Astrocyte of the cerebellum (primary cell): ENCODE data around the gene KIRREL3.

Experiments used
- DNase-seq: peaks from one replicate; pipeline ENCODE4 v3.0.0-alpha.2; 2011; ENCODE audit warnings: low read depth
- H3K4me3 ChIP-seq: 2 replicates; pipeline ENCODE4 v1.5.1; 2011; ENCODE audit warnings: mild to moderate bottlenecking, low read depth, low read length, moderate library complexity
- CTCF ChIP-seq: IDR thresholded peaks from 2 replicates; pipeline ENCODE4 v1.5.1; 2012; ENCODE audit warnings: low read length, low read depth, moderate library complexity, mild to moderate bottlenecking; ENCODE audit errors: missing control alignments
- in situ Hi-C: cut with HindIII; loops from 2 replicates; pipeline ENCODE4 v1.10.0; 2017; ENCODE audit warnings: low sequenced_read_pairs

KIRREL3 gene

GRCh38 chr11:126578021-126578420, 422.5 kb downstream of the KIRREL3 start:
- no peak for DNase-seq
- TF ChIP-seq CTCF, result no peak
- H3K4me3 ChIP-seq, result no peak overlapping the region
- in situ Hi-C loops, result no loop called here

GRCh38 chr11:126575849-126576248, 424.7 kb downstream of the KIRREL3 start:
- DNase-seq, result no peak
- no peak overlapping the region for H3K4me3 ChIP-seq
- in situ Hi-C loops, result no loop called here
- no peak for TF ChIP-seq CTCF

GRCh38 chr11:126573325-126573978, 427.1 kb downstream of the KIRREL3 start:
- no peak for DNase-seq
- no peak overlapping the region for H3K4me3 ChIP-seq
- in situ Hi-C loops, result no loop called here
- TF ChIP-seq CTCF, result peak; percentile 40

GRCh38 chr11:126570489-126570888, 430.1 kb downstream of the KIRREL3 start:
- no peak for TF ChIP-seq CTCF
- H3K4me3 ChIP-seq, result no peak overlapping the region
- in situ Hi-C loops, result no loop called here
- DNase-seq, result no peak

- TF ChIP-seq CTCF, result no peak
- in situ Hi-C loops, result no loop called here
- no peak for DNase-seq
Measured at GRCh38 chr11:126567419-126567818, 433.2 kb downstream of the KIRREL3 start.

GRCh38 chr11:126564566-126564965, 436.0 kb downstream of the KIRREL3 start:
- no peak for TF ChIP-seq CTCF
- no peak for DNase-seq
- in situ Hi-C loops, result no loop called here
- H3K4me3 ChIP-seq, result no peak overlapping the region

More at GRCh38 chr11:126567419-126567818, 433.2 kb downstream of the KIRREL3 start:
- no peak overlapping the region for H3K4me3 ChIP-seq

GRCh38 chr11:126561327-126561893, 439.2 kb downstream of the KIRREL3 start:
- DNase-seq, result peak; percentile 69
- H3K4me3 ChIP-seq, result no peak overlapping the region
- TF ChIP-seq CTCF, result no peak
- in situ Hi-C loops, result no loop called here
